Testis (tissue), 3 donors: ENCODE results near the gene PTN. TPM values are rescaled to one million over a fixed set of nuclear protein-coding genes. Genes with fewer than 3 reads are reported as not detected.

Experiments used
- DNase-seq: peaks from one replicate; pipeline ENCODE4 v3.0.0-alpha.2; 2019
- H3K27ac ChIP-seq, 2 donors: fragments of 200-600 bp; sonication (generic); one replicate each; pipeline ENCODE4 v1.5.1; 2019
- H3K27me3 ChIP-seq: fragments of 200-600 bp; sonication (generic); one replicate; pipeline ENCODE4 v1.5.1; 2019
- H3K36me3 ChIP-seq: fragments of 200-600 bp; sonication (generic); one replicate; pipeline ENCODE4 v1.5.1; 2017; ENCODE audit warnings: low read depth; ENCODE audit errors: missing control alignments
- H3K4me1 ChIP-seq: fragments of 200-600 bp; sonication (generic); one replicate; pipeline ENCODE4 v1.5.1; 2019
- H3K4me3 ChIP-seq, 2 donors: fragments of 200-600 bp; sonication (generic); one replicate each; pipeline ENCODE4 v1.5.1; 2017 to 2019
- H3K9me3 ChIP-seq: fragments of 200-600 bp; sonication (generic); one replicate; pipeline ENCODE4 v1.5.1; 2017
- POLR2A ChIP-seq: fragments of 450-650 bp; IDR thresholded peaks from one replicate; pipeline ENCODE4 v1.6.1; 2017; ENCODE audit warnings: antibody characterized with exemption, mild to moderate bottlenecking, moderate library complexity
- WGBS, 2 donors: methylation state at CpG; one replicate each; pipeline ENCODE4 v1.1.5; 2018; 5-methylcytosine and 5-hydroxymethylcytosine counted together
- intact Hi-C: fragments of 100-400 bp; cut with DNase I; formaldehyde crosslinking; loops from one replicate; pipeline ENCODE4 v1.15.1; 2023; ENCODE audit warnings: low total_unique reads
- polyA plus RNA-seq: library from polyadenylated mRNA; stranded (reverse); fragments of 350-450 nt; fragmentation: Illumina TruSeq; extraction: RNeasy Lipid Tissue Mini Kit (QIAGEN cat#74804); gene quantifications from one replicate; pipeline ENCODE4 v1.2.3, GENCODE V29; 2014; ENCODE audit warnings: low read depth, low replicate concordance; ENCODE audit not compliant: insufficient read depth
- total RNA-seq, 2 donors: library from RNA; depleted of rRNA; stranded (reverse); fragments of >200 nt; gene quantifications; one replicate each; pipeline ENCODE4 v1.2.3, GENCODE V29; 2016
- TF ChIP-seq, protein P1 (sequence below), 3 experiments: fragments of 450-650 bp in 2 of 3; fragments of 200-600 bp in 1 of 3; sonication (generic) in 1 of 3; IDR thresholded peaks; one replicate each; pipeline ENCODE4 v1.5.1; 2016 to 2019; ENCODE audit warnings: antibody characterized with exemption in 3 of 3, mild to moderate bottlenecking in 2 of 3, moderate library complexity in 1 of 3

PTN gene
- total and polyA plus RNA-seq, 3 donors from 2014 or later, result 55.8 to 131 (median 80.7) TPM

DNA sequence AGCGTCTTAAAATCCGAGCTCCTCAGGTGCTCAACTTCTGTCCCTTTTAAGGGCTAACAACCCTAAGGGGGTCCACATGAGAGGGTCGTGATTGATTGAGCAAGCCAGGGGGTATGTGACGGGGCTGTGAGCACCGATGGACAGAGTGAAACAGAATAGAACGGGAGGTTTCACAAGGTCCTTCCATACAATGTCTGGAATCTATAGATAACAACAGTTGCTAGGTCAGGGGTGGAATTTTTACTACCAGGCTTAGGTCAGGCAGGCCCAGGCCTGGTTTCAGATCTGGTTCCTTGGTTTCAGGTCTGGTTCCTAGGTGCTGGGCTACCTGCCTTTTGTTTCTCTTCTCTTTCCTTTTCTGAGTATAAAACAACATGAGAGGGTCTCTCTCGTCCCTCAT lies 80.9 kb downstream of the PTN start:
- Histone ChIP-seq H3K36me3 (no peaks in the 10 kb centered on the region), H3K4me1 (no peaks in the 10 kb centered on the region), H3K27ac (no peak overlapping the region), H3K4me3 (no peak overlapping the region), H3K9me3 (no peaks in the 10 kb centered on the region), H3K27me3 (no peaks in the 10 kb centered on the region)
- WGBS, 2 donors, result 72 to 88% methylated on average over 7 of the region's 7 CpGs
- intact Hi-C loops, result no loop called here
- TF ChIP-seq POLR2A, result no peak
- TF ChIP-seq, protein P1, sequence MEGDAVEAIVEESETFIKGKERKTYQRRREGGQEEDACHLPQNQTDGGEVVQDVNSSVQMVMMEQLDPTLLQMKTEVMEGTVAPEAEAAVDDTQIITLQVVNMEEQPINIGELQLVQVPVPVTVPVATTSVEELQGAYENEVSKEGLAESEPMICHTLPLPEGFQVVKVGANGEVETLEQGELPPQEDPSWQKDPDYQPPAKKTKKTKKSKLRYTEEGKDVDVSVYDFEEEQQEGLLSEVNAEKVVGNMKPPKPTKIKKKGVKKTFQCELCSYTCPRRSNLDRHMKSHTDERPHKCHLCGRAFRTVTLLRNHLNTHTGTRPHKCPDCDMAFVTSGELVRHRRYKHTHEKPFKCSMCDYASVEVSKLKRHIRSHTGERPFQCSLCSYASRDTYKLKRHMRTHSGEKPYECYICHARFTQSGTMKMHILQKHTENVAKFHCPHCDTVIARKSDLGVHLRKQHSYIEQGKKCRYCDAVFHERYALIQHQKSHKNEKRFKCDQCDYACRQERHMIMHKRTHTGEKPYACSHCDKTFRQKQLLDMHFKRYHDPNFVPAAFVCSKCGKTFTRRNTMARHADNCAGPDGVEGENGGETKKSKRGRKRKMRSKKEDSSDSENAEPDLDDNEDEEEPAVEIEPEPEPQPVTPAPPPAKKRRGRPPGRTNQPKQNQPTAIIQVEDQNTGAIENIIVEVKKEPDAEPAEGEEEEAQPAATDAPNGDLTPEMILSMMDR (IDR thresholded peaks at IDR 0.05), result no peak
- DNase-seq, result no peak

DNA sequence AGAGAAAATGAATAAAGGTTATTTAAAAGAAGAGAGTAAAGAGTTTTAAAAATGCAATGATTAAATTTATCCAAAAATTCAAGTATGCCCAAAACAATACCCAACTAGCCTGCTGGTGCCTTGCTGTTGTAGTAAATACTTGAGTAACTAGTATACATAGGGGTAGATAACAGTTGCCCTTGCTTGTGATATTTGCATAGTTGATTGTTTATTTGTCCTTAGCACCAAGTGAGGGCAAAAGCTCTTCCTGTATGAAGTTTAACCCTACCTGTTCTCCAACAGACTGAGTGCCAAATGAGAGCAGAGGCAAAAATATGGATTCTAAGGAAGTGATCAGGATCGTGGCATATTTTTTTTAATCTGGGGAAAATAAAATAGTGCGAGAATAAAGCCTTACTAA lies 85.0 kb downstream of the PTN start:
- DNase-seq, result no peak
- intact Hi-C loops, result no loop called here
- Histone ChIP-seq H3K4me3 (no peak overlapping the region), H3K9me3 (no peaks in the 10 kb centered on the region), H3K27ac (no peak overlapping the region), H3K36me3 (no peaks in the 10 kb centered on the region), H3K4me1 (no peaks in the 10 kb centered on the region), H3K27me3 (no peaks in the 10 kb centered on the region)
- WGBS, 2 donors, result 93 to 98% methylated on average over 2 of the region's 2 CpGs
- TF ChIP-seq, protein P1 (IDR thresholded peaks at IDR 0.05), result no peak
- no peak for TF ChIP-seq POLR2A

DNA sequence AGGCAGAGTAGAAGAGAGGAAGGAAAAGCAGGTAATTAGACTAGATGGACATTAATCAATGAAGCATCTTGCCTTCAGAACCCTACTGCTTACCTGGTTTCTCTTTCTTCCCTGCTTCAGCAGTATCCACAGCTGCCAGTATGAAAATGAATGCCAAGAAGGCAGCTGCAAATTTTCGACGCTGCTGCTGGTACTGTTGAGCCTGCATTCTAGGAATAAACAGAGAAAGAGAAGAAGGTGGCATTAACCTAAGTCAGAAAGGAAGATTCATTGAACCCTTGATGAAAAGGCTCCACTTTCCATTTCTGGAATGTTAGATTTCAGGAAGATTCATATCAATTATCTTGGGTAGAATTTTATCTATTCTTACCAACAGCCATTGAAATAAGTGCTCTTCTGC lies 88.8 kb downstream of the PTN start:
- no peak for TF ChIP-seq POLR2A
- TF ChIP-seq, protein P1 (IDR thresholded peaks at IDR 0.05), result no peak
- no peaks in the 10 kb centered on the region for H3K27me3 ChIP-seq
- no peak for DNase-seq
- WGBS, 2 donors, result 84% methylated on average over 2 of the region's 2 CpGs
- no peaks in the 10 kb centered on the region for H3K4me1 ChIP-seq
- H3K27ac ChIP-seq, result no peak overlapping the region
- no peaks in the 10 kb centered on the region for H3K9me3 ChIP-seq
- H3K36me3 ChIP-seq, result no peaks in the 10 kb centered on the region
- intact Hi-C loops, result no loop called here
- H3K4me3 ChIP-seq, result no peak overlapping the region

DNA sequence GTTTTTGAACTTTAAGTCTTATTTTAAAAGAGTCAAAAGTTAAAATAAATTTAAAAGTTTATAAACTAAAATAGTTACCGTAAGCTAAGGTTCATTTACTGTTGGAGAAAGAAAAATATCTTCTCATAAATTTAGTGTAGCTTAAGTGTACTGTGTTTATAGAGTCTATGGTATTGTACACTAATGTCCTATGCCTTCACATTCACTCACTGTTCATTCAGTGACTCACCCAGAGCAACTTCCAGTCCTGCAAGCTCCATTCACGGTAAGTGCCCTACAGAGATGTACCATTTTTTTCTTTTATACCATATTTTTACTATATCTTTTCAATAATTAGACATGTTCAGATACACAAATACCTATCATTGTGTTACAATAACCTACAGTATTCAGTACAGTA lies 97.6 kb downstream of the PTN start:
- no peak for TF ChIP-seq POLR2A
- TF ChIP-seq, protein P1 (IDR thresholded peaks at IDR 0.05), result no peak
- no peaks in the 10 kb centered on the region for H3K4me1 ChIP-seq
- no peaks in the 10 kb centered on the region for H3K27me3 ChIP-seq
- intact Hi-C loops, result no loop called here
- WGBS, 2 donors, result 96 to 98% methylated on average over 2 of the region's 2 CpGs
- no peak for DNase-seq
- H3K36me3 ChIP-seq, result no peaks in the 10 kb centered on the region
- no peaks in the 10 kb centered on the region for H3K9me3 ChIP-seq
- H3K27ac ChIP-seq, result no peak overlapping the region
- no peak overlapping the region for H3K4me3 ChIP-seq

DNA sequence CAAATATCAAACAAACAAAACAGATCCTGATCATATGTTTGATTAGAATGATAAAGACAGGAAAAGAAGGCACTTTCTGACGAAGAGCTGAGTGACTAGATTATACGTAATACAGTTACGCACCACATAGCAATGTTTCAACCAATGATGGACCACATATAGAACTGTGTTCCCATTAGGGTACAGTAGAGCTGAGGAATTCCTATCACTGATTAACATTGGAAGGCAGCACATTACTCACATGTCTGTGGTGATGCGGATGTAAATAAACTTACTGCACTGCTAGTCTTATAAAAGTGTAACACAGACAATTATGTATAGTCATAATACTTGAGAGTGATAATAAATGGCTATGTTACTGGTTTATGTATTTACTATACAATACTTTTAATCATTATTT lies 98.3 kb downstream of the PTN start:
- H3K27me3 ChIP-seq, result no peaks in the 10 kb centered on the region
- H3K9me3 ChIP-seq, result no peaks in the 10 kb centered on the region
- H3K36me3 ChIP-seq, result no peaks in the 10 kb centered on the region
- H3K27ac ChIP-seq, result no peak overlapping the region
- intact Hi-C loops, result no loop called here
- TF ChIP-seq POLR2A, result no peak
- TF ChIP-seq, protein P1 (IDR thresholded peaks at IDR 0.05), result no peak
- WGBS, 2 donors, result 91 to 93% methylated on average over 4 of the region's 4 CpGs
- no peaks in the 10 kb centered on the region for H3K4me1 ChIP-seq
- DNase-seq, result no peak
- no peak overlapping the region for H3K4me3 ChIP-seq
